ENCODE results near the gene MPHOSPH10.
"Not testable (repeated sequence)": the region's sequence is repeated elsewhere in the genome, so short reads cannot be mapped to it uniquely, and the experiment has no call there.

Gene MPHOSPH10, protein sequence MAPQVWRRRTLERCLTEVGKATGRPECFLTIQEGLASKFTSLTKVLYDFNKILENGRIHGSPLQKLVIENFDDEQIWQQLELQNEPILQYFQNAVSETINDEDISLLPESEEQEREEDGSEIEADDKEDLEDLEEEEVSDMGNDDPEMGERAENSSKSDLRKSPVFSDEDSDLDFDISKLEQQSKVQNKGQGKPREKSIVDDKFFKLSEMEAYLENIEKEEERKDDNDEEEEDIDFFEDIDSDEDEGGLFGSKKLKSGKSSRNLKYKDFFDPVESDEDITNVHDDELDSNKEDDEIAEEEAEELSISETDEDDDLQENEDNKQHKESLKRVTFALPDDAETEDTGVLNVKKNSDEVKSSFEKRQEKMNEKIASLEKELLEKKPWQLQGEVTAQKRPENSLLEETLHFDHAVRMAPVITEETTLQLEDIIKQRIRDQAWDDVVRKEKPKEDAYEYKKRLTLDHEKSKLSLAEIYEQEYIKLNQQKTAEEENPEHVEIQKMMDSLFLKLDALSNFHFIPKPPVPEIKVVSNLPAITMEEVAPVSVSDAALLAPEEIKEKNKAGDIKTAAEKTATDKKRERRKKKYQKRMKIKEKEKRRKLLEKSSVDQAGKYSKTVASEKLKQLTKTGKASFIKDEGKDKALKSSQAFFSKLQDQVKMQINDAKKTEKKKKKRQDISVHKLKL

DNA sequence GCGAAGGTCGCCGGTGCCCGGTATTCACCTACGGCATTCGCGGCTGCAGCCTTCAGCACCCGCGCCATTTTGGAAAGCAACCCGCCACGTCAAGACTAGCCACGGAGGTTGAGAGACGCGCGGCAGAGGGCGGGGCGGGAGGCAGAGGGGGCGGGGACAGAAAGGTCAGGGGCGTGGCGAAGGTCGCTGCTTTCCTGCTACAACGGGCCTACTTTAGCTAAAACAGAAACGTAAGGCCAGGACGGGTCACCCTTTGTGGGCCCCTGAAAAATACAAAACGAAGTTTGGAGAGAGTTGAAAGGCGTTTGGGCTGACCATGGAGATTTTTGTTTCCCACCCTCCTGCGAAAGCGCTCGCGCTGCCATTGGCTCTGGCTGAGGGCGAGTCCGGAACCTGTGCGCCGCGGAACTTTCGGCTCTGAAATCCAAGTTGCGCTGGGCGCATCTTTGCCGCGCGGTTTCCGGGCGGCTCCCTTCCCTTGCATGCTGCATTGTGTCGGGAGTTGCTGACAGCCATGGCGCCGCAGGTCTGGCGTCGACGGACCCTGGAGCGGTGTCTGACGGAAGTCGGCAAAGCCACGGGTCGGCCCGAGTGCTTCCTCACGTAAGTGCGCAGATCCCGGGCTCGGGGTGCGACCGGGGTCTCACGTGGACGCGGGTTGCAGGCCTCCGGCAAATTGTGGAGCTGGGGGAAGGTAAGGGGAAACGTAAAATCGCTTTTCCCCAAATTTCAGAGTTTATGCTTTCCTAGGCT lies at the start of gene MPHOSPH10, which contains the start of gene MCEE:
MPHOSPH10 (plus strand) TSS at position 483 of the 753 bp plus-strand sequence; CDS start at position 515, 32 bp downstream.
MCEE (minus strand) TSS at position 78 of the 753 bp plus-strand sequence; CDS start at position 68, 10 bp downstream.
- peak; percentile 89 for DNase-seq

DNA sequence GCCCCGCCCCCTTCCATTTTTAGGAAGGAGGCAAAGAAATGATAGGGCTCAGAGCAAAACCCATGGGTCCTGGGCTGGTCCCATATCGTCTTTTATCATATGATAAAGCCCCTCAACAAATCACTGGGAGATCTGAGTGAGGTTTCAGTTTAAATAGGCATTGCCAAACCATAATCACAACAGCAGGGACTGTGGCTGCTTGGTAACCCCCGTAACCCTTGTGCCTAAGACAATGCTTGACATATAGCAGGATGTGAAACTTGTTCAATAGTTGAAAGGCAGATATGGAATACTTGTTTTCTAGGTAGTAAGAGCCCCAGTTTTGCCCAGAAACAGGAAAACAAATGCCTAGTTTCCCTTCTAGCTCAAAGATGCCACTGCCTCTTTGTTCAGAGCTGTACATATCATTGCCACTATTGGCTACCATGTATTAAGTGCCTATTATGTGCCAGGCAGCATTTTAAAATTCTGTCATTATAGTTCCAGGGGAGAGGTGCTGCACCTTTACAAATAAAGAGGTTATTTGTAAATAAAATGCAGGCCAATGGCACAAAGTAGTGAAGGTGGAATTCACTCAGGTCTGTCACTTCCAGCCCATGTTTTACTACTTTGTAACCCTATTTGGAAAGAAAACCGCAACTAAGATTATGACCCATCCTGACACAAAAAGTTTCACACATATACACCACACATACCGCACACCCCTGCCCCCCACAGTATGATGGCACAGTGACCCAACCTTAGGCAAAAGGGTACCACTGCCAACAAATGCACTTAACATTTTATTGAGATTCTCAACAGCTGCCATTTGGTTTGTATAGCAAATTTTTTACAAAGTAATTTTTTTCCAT lies 47.8 kb upstream of the MPHOSPH10 start:
- DNase-seq, result no peak

DNA sequence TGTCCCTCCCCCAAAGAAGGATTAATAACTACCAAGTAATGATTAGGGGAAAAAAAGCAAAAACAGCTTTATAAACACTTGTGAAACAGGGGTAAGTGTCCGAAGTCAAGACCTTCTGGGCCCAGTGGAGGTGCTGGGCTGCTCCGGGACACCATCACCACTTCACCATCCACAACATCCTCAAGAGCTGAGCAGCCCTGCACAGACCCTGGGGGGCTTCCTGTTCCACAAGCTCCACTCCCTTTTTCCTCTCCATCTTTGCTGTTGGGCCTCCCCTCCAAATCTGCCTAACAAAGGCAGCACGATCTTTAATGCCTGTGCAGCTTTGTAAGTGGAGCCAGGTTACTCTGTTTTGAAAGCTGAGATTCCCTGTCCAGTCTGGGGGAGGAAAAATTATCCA lies 47.1 kb upstream of the MPHOSPH10 start:
- not testable (repeated sequence) for DNase-seq

DNA sequence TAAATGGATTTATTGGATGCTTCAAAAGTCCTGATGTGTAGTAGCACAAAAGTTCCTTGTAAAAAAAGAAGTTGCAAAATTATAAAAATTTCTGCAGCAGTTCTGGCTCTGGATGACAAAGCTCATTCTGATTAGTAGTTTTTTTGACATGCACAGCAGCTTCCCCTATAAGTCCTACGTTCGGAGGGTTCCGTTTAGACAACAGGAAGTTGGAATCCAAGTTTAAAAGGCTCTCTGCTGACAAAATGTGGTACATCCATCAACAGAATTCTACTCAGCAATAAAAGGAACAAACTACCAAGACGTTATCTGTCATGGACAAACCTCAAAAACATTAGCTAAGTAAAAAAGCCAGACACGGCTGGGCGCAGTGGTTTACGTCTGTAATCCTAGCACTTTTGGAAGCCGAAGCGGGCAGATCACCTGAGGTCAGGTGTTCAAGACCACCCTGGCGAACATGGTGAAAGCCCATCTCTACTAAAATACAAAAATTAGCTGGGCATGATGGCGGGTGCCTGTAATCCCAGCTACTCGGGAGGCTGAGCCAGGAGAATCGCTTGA lies 46.6 kb upstream of the MPHOSPH10 start:
- not testable (repeated sequence) for DNase-seq

DNA sequence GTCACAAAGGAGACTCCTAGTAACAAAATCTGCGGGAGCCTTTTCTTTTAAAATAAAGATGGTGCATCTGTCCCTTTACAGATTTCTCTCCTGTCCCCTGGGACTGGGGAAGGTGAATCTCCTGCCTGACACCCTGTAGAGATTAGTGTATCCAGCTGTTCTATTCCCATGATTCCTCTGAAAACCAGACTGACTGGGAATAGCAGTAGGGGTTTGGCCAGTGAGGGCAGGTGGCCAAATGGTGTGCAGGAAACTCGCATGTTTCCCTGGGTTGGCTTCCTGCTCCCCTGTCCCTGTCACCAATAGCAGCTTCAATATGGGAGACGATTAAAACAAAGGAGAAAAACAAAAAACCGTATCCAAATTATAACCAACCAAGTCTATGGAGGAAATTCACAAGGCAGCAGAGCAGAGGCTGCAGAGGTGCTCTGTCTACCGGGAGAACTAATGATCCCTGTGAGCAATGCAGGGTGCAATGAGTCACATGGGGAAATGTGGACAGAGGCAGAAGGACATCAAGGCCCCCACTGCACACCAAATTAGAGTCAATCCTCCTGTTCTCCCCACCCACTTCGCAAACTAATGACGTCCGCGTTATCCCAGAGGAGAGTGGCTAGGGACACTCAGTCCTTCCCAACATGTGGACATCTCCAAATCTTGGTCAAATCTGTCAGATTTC lies 45.0 kb upstream of the MPHOSPH10 start:
- DNase-seq, result not testable (repeated sequence)

DNA sequence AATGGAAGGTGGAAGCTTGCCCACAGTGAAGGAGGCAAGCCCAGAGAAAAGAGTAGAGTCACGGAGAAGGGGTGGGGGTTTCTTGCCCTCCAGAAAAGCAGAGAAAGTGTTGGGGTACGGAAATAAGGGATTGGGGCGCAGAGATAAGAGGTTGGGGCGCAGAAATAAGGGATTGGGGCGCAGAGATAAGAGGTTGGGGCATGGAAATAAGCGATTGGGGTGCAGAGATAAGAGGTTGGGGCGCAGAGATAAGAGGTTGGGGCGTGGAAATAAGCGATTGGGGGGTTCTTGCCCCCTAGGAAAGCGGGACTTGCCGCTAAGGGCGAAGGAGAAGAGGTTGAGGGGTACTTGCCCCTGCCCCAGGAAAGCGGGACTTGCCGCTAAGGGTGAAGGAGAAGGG lies 41.0 kb upstream of the MPHOSPH10 start:
- DNase-seq, result not testable (repeated sequence)

DNA sequence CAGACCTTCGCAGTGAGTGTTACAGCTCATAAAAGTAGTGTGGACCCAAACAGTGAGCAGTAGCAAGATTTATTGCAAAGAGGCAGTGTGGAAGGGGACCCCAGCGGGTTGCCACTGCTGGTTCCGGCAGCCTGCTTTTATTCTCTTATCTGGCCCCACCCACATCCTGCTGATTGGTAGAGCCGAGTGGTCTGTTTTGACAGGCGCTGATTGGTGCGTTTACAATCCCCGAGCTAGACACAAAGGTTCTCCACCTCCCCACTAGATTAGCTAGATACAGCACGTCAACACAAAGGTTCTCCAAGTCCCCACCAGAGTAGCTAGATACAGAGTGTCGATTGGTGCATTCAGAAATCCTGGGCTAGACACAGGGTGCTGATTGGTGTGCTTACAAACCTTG lies 38.6 kb upstream of the MPHOSPH10 start:
- DNase-seq, result not testable (repeated sequence)

DNA sequence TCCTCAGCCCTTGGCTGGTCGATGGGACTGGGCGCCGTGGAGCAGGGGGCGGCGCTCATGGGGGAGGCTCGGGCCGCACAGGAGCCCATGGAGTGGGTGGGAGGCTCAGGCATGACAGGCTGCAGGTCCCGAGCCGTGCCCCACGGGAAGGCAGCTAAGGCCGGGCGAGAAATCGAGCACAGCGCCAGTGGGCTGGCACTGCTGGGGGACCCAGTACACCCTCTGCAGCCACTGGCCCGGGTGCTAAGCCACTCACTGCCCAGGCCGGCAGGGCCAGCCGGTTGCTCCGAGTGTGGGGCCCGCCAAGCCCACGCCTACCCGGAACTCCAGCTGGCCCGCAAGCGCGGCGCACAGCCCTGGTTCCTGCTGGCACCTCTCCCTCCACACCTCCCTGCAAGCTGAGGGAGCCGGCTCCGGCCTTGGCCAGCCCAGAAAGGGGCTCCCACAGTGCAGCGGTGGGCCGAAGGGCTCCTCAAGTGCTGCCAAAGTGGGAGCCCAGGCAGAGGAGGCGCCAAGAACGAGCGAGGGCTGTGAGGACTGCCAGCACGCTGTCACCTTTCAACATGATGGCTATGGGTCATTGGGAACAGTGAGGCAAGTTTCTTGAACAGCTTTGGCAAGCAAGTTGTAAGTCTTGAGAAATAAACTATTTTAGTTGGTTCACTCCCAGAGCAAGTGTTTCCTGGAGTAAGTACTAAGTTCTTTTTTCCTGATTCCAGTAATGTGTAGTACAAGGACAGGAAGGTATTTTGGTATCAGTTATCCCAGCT lies 37.8 kb upstream of the MPHOSPH10 start:
- not testable (repeated sequence) for DNase-seq

DNA sequence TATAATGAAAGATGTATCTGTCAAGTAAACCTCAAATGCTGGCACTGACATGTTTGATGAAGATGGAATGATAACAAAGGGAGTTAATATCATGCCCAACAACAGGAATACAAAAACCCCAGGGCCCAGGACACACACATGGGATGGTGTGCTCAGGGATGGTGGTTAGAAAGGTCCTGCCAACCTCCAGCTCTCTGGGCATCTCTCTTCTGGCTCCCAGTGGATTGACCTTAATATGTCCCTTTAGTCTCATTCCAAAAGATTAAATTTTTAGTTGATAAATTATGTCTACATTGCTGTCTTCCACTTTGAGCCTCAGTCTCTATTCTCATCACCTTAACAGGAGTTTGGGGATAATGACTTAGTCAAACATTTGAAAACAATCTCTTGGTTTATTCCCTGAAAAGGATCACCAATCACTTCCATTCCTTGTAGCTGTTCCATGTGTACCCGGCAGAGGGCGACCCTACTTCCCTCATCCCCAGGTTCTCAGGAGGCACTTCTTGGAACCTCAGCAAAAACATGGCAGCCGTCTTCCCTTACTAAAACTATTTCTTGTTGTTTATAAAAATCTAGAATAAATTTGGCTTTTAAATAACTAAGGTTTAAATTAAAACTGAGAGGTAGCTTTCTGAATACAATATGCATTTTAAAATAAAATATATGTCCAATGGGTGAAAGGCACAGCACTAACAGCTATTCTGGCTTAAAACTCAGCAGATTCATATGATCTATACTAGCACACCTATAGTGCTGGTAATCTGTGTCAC lies 30.1 kb upstream of the MPHOSPH10 start:
- DNase-seq, result peak; percentile 9

DNA sequence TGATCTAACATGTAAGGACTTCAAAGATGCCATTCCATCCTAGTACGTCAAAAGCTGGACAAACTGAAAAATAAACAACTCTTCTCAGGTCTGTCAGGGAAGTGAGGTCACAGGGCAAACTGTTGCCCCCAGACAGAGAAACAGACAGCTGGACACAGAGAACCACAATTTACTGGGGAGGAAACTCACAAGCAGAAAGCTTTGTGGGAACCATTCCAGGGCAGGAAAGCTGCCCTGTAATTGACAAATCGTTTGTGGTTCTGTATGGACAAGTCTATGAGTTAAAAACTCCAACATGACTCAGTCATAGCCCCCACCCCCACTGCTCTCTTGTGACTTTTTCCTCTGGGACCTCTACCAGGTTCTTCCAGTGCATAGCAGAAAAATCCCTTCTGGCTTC lies 28.8 kb upstream of the MPHOSPH10 start:
- no peak for DNase-seq

DNA sequence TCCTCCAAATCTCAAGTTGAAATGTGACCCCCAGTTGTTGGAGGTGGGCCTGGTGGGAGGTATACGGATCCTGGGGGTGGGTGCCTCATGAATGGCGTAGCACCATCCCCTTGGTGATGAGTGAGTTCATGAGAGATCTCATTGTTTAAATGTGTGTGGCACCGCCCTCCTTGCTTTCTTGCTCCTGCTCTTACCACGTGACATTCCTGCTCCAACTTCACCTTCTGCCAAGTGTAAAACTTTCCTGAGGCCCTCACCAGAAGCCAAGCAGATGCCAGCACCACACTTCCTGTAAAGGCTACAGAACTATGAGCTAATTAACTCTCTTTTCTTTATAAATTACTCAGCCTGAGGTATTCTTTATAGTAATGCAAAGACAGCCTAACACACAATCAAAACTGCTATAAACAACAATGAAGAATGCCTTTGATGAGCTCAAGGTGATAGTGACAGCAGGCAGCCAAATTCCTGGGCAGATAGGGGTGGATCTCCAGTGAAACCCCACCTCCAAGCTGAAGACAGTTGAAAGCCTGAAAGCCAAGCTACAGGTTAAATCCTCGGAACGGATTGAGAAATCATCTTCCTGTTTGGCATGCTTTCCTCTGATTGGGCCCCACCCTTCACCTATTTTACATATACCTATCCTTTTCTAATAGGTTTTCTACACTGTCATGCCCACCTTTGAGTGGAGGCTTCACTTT lies 27.3 kb upstream of the MPHOSPH10 start:
- no peak for DNase-seq

DNA sequence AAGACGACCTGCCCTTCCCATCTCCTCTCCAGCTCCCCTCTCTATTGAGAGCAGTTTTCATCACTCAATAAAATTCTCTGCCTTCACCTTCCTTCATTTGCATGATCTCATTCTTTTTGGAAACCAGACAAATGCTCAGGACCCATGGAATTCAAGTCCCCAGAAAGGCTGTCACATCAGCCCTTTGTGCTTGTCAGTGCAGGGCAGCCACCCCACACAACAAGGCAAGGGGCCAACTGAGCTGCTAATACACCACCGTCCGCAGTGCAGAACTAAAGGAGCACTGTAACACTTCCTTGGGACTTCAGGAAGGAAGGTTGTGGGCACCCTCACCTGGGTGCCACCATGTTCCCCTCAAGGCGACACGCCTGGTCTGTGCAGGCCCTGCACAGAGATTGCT lies 26.6 kb upstream of the MPHOSPH10 start:
- no peak for DNase-seq

DNA sequence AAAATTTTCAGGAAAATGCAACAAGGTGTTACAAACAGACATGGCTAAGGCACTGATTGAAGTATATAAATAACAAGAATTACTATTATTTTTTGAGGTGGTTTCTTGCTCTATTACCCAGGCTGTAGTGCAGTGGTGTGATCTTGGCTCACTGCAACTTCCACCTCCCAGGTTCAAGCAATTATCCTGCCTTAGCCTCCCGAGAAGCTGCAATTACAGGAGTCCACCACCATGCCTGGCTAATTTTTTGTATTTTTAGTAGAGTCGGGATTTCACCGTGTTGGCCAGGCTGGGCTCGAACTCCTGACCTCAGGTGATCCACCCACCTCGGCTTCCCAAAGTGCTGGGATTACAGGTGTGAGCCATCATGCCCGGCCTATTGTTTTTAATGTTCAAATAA lies 24.0 kb upstream of the MPHOSPH10 start:
- not testable (repeated sequence) for DNase-seq

DNA sequence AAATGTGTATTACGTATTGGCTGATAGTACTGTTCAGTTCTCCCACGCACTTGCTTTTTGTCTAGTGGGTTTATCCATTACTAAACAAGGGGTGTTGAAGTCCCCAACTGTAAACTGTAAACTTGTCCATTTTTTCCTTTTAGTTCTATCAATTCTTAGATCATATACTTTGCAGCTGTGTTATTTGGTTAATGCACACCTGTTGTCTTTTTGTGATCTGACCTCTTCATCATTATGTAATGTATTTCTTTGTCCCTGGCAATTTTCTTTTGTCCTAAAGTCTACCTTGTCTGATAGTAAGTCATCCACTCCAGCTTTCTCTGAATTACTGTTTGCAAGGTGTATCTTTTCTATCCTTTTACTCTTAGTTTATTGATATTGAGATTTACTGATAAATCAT lies 22.3 kb upstream of the MPHOSPH10 start:
- no peak for DNase-seq

DNA sequence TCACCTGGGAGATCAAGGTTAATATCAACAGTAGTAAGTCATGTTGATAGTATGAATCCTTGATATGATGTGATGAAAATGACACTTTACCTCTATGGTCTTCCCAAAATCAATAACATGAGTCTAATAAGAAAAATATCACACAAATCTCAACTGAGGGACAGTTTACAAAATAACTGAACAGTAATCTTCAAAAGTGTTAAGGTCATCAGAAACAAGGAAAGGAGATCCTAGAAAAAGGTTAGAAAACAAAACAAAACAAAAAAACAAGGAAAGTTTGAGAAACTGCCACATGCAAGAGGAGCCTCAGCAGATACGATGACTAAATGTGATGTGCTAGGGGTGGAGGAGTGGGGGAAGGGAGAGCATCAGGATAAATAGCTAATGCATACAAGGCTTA lies 16.6 kb upstream of the MPHOSPH10 start:
- no peak for DNase-seq

DNA sequence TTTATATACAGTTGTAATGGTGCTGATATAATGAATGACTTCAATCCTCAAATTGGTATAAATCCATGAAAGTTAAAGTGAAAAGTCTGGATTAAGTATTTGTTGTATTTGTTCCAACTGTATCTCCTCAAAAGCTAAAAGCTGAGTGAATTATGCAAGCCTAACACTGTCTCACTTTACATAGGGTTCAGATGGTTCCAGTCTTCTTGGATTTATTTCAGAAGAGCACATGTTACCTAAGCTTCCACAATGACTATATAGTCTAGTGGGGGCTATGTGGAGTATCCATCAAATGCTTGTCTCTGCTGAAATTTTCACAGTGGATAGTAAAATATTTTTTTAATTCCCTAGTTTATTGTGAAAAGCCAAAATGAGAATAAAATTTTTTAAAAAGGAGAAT lies 13.4 kb upstream of the MPHOSPH10 start:
- DNase-seq, result no peak

DNA sequence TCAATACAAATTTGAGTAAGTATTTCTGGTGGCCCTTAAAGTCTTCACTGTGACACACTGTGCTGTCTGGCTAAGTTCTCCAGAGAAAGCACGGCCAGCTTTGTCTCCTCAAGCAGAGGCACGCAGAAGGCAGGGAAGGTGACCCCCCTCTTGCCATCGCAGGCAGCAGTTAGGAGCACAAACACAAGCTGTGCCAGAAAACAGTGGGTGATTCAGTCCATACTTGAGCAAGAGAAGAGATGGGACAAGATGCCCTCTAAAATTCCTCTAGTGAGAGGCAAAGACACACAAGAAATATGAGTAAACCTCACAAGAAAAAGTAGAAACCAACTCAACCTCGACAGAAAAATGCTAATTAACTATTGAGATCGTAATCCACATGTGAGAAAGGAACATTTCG lies 10.2 kb upstream of the MPHOSPH10 start:
- no peak for DNase-seq

DNA sequence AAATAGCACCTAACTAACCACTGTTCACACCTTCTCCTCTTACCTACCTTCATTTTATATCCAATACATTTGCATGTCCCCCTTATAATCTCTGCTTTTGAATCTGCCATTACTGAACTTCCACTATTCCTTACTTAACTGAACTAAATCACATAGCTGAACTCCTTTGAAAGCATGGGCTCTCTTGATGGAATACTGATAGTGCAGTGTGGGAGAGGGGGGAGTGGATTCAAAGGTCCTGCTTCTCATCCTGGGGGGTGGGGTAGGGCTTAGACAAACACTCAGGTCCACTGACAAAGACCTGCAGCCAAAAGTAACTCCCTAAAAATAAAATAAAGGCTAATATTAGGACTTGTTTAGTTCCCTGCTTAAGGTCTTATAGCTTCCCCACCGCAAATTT lies 9.0 kb upstream of the MPHOSPH10 start:
- DNase-seq, result no peak
